GM18870 (cell line): ENCODE results near the gene PTPRM.

Experiments used
- ATAC-seq: cut with Tn5 transposase; IDR thresholded peaks from one replicate; pipeline ENCODE4 v1.9.1; 2021; ENCODE audit warnings: moderate library complexity; ENCODE audit not compliant: unreplicated experiment

The PTPRM gene

GRCh38 chr18:7885865-7886264 is 318.7 kb downstream of the PTPRM start:
- ATAC-seq, result no peak

- ATAC-seq, result no peak
Measured at GRCh38 chr18:7886436-7886835, 319.3 kb downstream of the PTPRM start.

- ATAC-seq, result no peak
Measured at GRCh38 chr18:7889515-7889914, 322.4 kb downstream of the PTPRM start.

- ATAC-seq, result no peak
Measured at GRCh38 chr18:7890075-7890474, 323.0 kb downstream of the PTPRM start.

GRCh38 chr18:7892556-7892955 is 325.4 kb downstream of the PTPRM start:
- ATAC-seq, result no peak

- no peak for ATAC-seq
Measured at GRCh38 chr18:7894592-7894991, 327.5 kb downstream of the PTPRM start.

- ATAC-seq, result no peak
Measured at GRCh38 chr18:7895346-7895745, 328.2 kb downstream of the PTPRM start.

GRCh38 chr18:7896161-7896560 is 329.0 kb downstream of the PTPRM start:
- no peak for ATAC-seq

GRCh38 chr18:7896805-7897518 is 329.8 kb downstream of the PTPRM start:
- no peak for ATAC-seq

GRCh38 chr18:7898181-7898580 is 331.1 kb downstream of the PTPRM start:
- ATAC-seq, result no peak

- no peak for ATAC-seq
Measured at GRCh38 chr18:7899078-7899477, 332.0 kb downstream of the PTPRM start.

- no peak for ATAC-seq
Measured at GRCh38 chr18:7900091-7900490, 333.0 kb downstream of the PTPRM start.

- ATAC-seq, result no peak
Measured at GRCh38 chr18:7901657-7902056, 334.5 kb downstream of the PTPRM start.

GRCh38 chr18:7902399-7902839 is 335.3 kb downstream of the PTPRM start:
- no peak for ATAC-seq

GRCh38 chr18:7904529-7904928 is 337.4 kb downstream of the PTPRM start:
- ATAC-seq, result no peak

GRCh38 chr18:7908681-7909299 is 341.7 kb downstream of the PTPRM start:
- no peak for ATAC-seq

GRCh38 chr18:7914834-7915670 is 347.9 kb downstream of the PTPRM start:
- no peak for ATAC-seq

- ATAC-seq, result no peak
Measured at GRCh38 chr18:7918701-7919100, 351.6 kb downstream of the PTPRM start.

GRCh38 chr18:7919565-7919964 is 352.4 kb downstream of the PTPRM start:
- ATAC-seq, result no peak

GRCh38 chr18:7921938-7922587 is 354.9 kb downstream of the PTPRM start:
- ATAC-seq, result no peak

- ATAC-seq, result no peak
Measured at GRCh38 chr18:7923105-7923504, 356.0 kb downstream of the PTPRM start.
